Gastrocnemius medialis (tissue), 4 donors: ENCODE measurements around the gene AACS. TPM values are rescaled to one million over a fixed set of nuclear protein-coding genes. Genes with fewer than 3 reads are reported as not detected.

Experiments
- ATAC-seq, 2 donors: fragments of 150-250 bp; one replicate each; pipeline ENCODE4 v1.9.1; 2016
- DNase-seq, 2 donors: peaks; one replicate each; pipeline ENCODE4 v3.0.0-alpha.2; 2019
- H3K27ac ChIP-seq, 4 donors: fragments of 200-600 bp; sonication (generic); 1 replicate in 1 of 4; 2 replicates in 3 of 4; pipeline ENCODE4 v1.5.1; 2016 to 2018; ENCODE audit warnings: mild to moderate bottlenecking in 2 of 4, moderate library complexity in 1 of 4
- H3K27me3 ChIP-seq, 3 donors: fragments of 200-600 bp; sonication (generic) in 2 of 3; 1 replicate in 1 of 3; 2 replicates in 2 of 3; pipeline versions ENCODE4 v1.5.1 to v1.6.0; 2016 to 2019; ENCODE audit warnings: mild to moderate bottlenecking in 1 of 3, moderate library complexity in 1 of 3
- H3K36me3 ChIP-seq, 2 donors: fragments of 200-600 bp; sonication (generic) in 1 of 2; one replicate each; pipeline ENCODE4 v1.5.1; 2017 to 2018
- H3K4me1 ChIP-seq, 2 donors: fragments of 200-600 bp; sonication (generic) in 1 of 2; one replicate each; pipeline ENCODE4 v1.5.1; 2016 to 2017; ENCODE audit warnings: mild to moderate bottlenecking in 2 of 2
- H3K4me3 ChIP-seq, 4 donors: fragments of 200-600 bp; sonication (generic) in 3 of 4; 1 replicate in 1 of 4; 2 replicates in 3 of 4; pipeline ENCODE4 v1.5.1; 2016 to 2019; ENCODE audit warnings: mild to moderate bottlenecking in 2 of 4
- H3K9me3 ChIP-seq, 3 donors: fragments of 200-600 bp; sonication (generic) in 2 of 3; 1 replicate in 1 of 3; 2 replicates in 2 of 3; pipeline ENCODE4 v1.5.1; 2016 to 2019
- POLR2A ChIP-seq, 2 donors: fragments of 450-650 bp; IDR thresholded peaks; one replicate each; pipeline ENCODE4 v1.6.1; 2017; ENCODE audit warnings: antibody characterized with exemption in 2 of 2, mild to moderate bottlenecking in 2 of 2, moderate library complexity in 2 of 2
- in situ Hi-C, 4 donors: fragments of 200-750 bp; cut with MboI; loops; one replicate each; pipeline versions ENCODE4 v1.15.0 to v1.8.0; 2017; ENCODE audit warnings: low sequenced_read_pairs in 4 of 4
- intact Hi-C: fragments of 100-400 bp; cut with DNase I; formaldehyde crosslinking; loops from one replicate; pipeline ENCODE4 v1.15.1; 2023; ENCODE audit warnings: low total_unique reads
- total RNA-seq, 4 donors: library from RNA; depleted of rRNA; stranded (reverse); fragments of >200 nt; gene quantifications; one replicate each; pipeline versions ENCODE4 v1.1.0 to v1.2.3, GENCODE V29; 2016
- TF ChIP-seq, protein P1 (sequence below), 5 experiments: fragments of 450-650 bp in 3 of 5; fragments of 200-600 bp in 2 of 5; sonication (generic) in 2 of 5; IDR thresholded peaks in 4 of 5; conservative IDR thresholded peaks in 1 of 5; 1 replicate in 4 of 5; 2 replicates in 1 of 5; pipeline ENCODE4 v1.5.1; 2016 to 2019; ENCODE audit warnings: antibody characterized with exemption in 5 of 5, mild to moderate bottlenecking in 3 of 5, moderate library complexity in 3 of 5

The AACS gene
- total RNA-seq, 4 donors from 2014 or later, result 6.0 to 11.8 (median 8.8) TPM

DNA sequence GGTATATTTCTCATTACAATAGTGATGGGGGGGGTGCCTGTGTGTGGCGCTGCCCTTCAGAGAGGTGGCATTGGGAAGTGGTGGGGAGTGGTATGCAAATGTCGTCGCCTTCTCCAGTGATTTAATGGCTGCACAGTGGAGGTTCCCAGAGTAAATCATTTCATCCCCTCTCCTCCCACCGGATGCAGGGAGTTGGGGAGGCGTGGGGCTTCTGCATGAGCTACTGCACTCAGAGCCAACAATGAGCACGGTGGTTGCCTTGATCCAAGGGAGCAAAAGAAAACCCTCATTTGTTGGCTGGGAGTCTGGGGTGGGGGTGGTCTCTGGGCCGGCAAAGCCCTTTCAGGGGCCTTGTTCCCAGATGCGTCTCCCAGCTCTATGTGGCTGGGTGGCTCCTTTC is 124.3 kb downstream of the AACS start:
- intact Hi-C loops (no loop called here), in situ Hi-C loops (no loop called here)
- ATAC-seq, result no peak
- no peak for DNase-seq
- Histone ChIP-seq H3K27ac (no peak overlapping the region), H3K4me1 (peaks cover 7 to 14% of the 10 kb centered on the region in 2 donors), H3K36me3 (no peaks in the 10 kb centered on the region), H3K4me3 (no peak overlapping the region), H3K27me3 (peaks cover 34 to 56% (median 35%) of the 10 kb centered on the region in 3 donors), H3K9me3 (no peaks in the 10 kb centered on the region)
- TF ChIP-seq, protein P1, sequence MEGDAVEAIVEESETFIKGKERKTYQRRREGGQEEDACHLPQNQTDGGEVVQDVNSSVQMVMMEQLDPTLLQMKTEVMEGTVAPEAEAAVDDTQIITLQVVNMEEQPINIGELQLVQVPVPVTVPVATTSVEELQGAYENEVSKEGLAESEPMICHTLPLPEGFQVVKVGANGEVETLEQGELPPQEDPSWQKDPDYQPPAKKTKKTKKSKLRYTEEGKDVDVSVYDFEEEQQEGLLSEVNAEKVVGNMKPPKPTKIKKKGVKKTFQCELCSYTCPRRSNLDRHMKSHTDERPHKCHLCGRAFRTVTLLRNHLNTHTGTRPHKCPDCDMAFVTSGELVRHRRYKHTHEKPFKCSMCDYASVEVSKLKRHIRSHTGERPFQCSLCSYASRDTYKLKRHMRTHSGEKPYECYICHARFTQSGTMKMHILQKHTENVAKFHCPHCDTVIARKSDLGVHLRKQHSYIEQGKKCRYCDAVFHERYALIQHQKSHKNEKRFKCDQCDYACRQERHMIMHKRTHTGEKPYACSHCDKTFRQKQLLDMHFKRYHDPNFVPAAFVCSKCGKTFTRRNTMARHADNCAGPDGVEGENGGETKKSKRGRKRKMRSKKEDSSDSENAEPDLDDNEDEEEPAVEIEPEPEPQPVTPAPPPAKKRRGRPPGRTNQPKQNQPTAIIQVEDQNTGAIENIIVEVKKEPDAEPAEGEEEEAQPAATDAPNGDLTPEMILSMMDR (IDR thresholded peaks at IDR 0.05 in 4 of 5, conservative IDR thresholded peaks at IDR 0.05 in 1 of 5), result no peak
- TF ChIP-seq POLR2A (IDR thresholded peaks at IDR 0.05), result no peak

DNA sequence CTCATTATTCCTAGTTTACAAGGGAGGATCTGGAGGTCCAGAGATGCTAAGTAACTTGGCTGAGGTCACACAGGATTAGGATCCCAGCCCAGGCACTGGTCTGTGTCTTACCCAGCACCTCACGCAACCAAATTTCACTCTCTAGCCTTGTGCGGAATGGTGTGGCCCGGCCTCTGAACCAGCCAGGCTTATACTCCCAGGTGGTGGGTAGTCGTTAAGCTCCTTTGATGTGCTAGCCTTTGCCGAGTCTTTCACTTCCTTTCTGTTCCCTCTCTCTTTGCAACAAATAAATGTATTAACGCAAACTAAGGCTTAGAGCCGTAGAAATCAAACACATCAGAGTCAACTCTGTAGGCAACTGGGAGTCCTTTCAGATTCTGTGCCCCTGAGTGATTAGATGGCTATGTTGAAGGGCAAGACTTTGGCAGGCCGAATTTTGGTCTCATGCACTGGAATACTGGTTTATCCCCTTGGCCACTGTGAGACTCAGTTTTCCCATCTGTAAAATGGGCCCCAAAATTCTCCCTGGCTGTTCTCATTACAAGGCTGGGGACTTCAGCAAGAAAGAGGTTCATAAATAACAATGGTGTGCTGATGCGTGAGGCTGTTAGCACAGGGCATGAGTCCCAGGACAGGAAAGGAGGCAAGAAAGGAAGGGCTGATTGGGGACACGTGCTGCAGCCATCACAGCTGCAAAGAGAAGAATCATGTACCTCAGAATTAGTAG is 126.3 kb downstream of the AACS start:
- intact Hi-C loops (no loop called here), in situ Hi-C loops (no loop called here)
- Histone ChIP-seq H3K9me3 (no peaks in the 10 kb centered on the region), H3K27ac (no peak overlapping the region), H3K4me3 (no peak overlapping the region), H3K36me3 (no peaks in the 10 kb centered on the region), H3K27me3 (peaks cover 30 to 56% (median 37%) of the 10 kb centered on the region in 3 donors), H3K4me1 (peaks cover 7 to 14% of the 10 kb centered on the region in 2 donors)
- no peak for TF ChIP-seq POLR2A (IDR thresholded peaks at IDR 0.05)
- TF ChIP-seq, protein P1 (IDR thresholded peaks at IDR 0.05 in 4 of 5, conservative IDR thresholded peaks at IDR 0.05 in 1 of 5), result no peak
- no peak for ATAC-seq
- DNase-seq, result no peak

DNA sequence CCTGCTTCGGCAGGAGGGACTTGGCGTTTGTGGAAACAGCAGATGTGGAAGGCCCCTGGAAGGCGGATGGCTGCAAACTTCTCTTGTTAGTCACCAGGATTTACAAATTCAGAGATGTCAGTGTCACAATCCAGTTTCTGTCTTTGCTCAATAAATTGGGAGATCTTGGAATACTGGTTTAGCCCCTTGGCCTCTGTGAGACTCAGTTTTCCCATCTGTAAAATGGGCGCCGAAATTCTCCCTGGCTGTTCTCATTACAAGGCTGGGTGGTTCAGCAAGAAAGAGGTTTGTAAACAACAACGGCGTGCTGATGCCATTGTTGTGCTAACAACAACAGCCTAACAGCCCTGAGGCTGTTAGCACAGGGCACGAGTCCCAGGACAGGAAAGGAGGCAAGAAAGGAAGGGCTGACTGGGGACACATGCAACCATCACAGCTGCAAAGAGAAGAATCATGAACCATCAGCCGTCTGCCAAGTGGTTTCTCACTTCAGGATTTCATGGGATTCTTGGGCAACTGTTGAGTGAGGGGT is 127.5 kb downstream of the AACS start:
- intact Hi-C loops (no loop called here), in situ Hi-C loops (no loop called here)
- no peaks in the 10 kb centered on the region for H3K36me3 ChIP-seq
- H3K9me3 ChIP-seq, result no peaks in the 10 kb centered on the region
- no peak for ATAC-seq
- no peak overlapping the region for H3K27ac ChIP-seq
- no peak overlapping the region for H3K4me3 ChIP-seq
- H3K4me1 ChIP-seq, result peaks cover 4 to 6% of the 10 kb centered on the region in 2 donors
- no peak for DNase-seq
- TF ChIP-seq, protein P1 (IDR thresholded peaks at IDR 0.05 in 4 of 5, conservative IDR thresholded peaks at IDR 0.05 in 1 of 5), result no peak
- TF ChIP-seq POLR2A (IDR thresholded peaks at IDR 0.05), result no peak
- peaks cover 22 to 46% (median 32%) of the 10 kb centered on the region in 3 donors for H3K27me3 ChIP-seq

Other genes starting within 250 kb of the AACS start
- gene SCARB1, start 201.6 kb upstream of the AACS start, total RNA-seq, result 1 to 10 TPM; 5.4 to 8.7 (median 6.2) TPM
- gene UBC, start 150.8 kb upstream of the AACS start, total RNA-seq, result over 10,000 TPM in 2 of 4 donors, 1,000 to 10,000 TPM in 2; 3,173 to 12,805 (median 9,048) TPM
- gene DHX37, start 76.3 kb upstream of the AACS start, total RNA-seq, result 10 to 100 TPM; 11.6 to 34.7 (median 28.7) TPM
- gene BRI3BP, start 71.8 kb upstream of the AACS start, total RNA-seq, result 1 to 10 TPM in 3 of 4 donors, under 1 TPM in 1; 0.75 to 2.0 (median 1.6) TPM
- gene TMEM132B, start 121.0 kb downstream of the AACS start, total RNA-seq, result 1 to 10 TPM; 1.6 to 4.9 (median 2.9) TPM